DOHH2 (cell line): ENCODE results near the gene TEKT3.

Source experiments
- CTCF ChIP-seq: fragments of 200-600 bp; sonication (generic); IDR thresholded peaks from one replicate; pipeline ENCODE4 v1.5.1; 2014; ENCODE audit warnings: antibody characterized with exemption, mild to moderate bottlenecking, low read depth, low read length; ENCODE audit not compliant: poor library complexity, severe bottlenecking
- EZH2phosphoT487 ChIP-seq: fragments of 200-600 bp; sonication (generic); IDR thresholded peaks from 2 replicates; pipeline ENCODE4 v1.6.1; 2017; ENCODE audit warnings: borderline replicate concordance, mild to moderate bottlenecking, antibody characterized with exemption, low read length, moderate library complexity, mixed read lengths

DNA sequence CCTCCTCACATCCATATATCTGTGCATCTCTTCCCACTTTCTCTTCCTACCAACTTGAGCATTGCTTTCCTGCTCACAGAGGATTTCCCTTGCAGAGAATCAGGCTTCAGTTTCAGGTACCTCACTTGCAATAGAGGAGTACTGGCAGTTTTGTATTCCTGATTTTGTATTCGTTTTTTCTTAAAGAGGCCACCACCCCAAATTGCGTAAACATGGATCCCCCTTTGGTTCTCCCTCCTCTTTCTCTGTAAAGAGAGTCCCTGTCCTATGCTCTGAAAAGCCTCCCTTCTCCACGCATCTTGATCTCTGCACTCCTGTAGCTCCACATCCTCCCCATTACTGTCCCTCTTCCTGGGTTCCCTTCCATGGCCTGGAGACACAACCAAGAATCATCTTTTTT is 32.2 kb downstream of the TEKT3 start:
- TF ChIP-seq CTCF (no peak), EZH2phosphoT487 (no peak)
